Epithelial cell of esophagus (primary cell): ENCODE data around the gene CNGA3.
"Not testable (repeated sequence)": the region's sequence is repeated elsewhere in the genome, so short reads cannot be mapped to it uniquely, and the experiment has no call there.

Source experiments
- DNase-seq: peaks from one replicate; pipeline ENCODE4 v3.0.0; 2010; ENCODE audit warnings: low read depth
- H3K4me3 ChIP-seq: 2 replicates; pipeline ENCODE4 v1.5.1; 2011; ENCODE audit warnings: mild to moderate bottlenecking, low read length, control low read depth
- TF ChIP-seq, protein P1 (sequence below): IDR thresholded peaks from 2 replicates; pipeline ENCODE4 v1.5.1; 2011; ENCODE audit warnings: low read depth, mild to moderate bottlenecking, low read length, control low read depth, inconsistent platforms; ENCODE audit not compliant: insufficient read depth; ENCODE audit errors: missing control alignments

CNGA3 gene

DNA sequence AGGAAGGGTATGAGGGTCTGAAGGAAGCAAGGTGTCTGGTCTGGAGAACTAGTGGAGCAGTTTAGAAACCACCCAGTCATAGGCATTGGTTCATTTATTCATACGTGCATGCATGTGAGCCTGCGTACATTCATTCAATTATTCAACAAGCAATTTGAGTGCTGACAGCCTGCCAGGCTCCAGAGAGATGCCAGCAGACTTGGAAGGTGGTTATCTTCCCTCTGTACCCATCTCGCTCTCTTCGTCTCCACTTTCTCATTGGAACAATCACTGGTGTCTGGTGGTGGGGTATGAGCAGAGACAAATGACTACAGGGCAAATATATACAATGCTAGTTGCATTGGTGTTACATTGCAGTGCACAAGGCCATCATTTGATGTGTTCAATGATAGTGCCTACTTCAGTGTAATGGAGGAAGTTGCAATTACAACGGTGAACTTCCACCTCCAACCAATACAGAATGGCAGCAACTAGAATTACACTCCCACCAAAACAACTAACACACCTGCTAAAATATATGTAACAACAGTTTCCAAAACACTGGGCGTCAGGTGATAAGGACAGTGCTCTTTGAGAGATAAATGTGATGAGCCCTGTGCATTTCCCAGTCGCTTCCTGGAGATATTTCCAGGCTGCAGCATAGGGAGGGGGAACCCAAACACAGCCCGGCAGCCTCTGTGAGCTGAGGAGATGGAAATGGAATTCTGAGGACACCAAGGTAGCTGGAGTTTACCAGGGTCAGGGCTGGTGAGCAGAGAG lies 32.6 kb upstream of the CNGA3 start:
- DNase-seq = no peak
- TF ChIP-seq, protein P1, sequence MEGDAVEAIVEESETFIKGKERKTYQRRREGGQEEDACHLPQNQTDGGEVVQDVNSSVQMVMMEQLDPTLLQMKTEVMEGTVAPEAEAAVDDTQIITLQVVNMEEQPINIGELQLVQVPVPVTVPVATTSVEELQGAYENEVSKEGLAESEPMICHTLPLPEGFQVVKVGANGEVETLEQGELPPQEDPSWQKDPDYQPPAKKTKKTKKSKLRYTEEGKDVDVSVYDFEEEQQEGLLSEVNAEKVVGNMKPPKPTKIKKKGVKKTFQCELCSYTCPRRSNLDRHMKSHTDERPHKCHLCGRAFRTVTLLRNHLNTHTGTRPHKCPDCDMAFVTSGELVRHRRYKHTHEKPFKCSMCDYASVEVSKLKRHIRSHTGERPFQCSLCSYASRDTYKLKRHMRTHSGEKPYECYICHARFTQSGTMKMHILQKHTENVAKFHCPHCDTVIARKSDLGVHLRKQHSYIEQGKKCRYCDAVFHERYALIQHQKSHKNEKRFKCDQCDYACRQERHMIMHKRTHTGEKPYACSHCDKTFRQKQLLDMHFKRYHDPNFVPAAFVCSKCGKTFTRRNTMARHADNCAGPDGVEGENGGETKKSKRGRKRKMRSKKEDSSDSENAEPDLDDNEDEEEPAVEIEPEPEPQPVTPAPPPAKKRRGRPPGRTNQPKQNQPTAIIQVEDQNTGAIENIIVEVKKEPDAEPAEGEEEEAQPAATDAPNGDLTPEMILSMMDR = no peak
- no peak overlapping the region for H3K4me3 ChIP-seq

DNA sequence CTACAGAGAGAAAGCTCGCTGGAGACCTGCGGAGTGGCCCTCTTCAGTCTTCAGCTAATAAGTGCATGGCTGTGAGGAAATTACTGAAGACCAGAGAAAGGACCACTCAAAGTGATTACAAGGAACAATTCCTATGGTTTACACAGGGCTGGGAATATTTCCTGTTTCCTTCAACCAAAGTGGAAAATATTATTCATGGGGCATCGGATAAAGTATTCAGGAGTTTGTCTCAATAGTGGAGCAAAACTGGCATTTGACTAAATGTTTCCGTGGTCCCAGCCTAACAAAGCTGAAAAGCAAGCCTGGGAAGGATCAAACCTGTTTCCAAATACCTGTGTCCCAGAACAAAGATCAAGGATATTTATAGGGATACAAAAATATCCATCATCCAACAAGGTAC lies 32.0 kb upstream of the CNGA3 start:
- no peak overlapping the region for H3K4me3 ChIP-seq
- DNase-seq = no peak
- TF ChIP-seq, protein P1 = no peak

DNA sequence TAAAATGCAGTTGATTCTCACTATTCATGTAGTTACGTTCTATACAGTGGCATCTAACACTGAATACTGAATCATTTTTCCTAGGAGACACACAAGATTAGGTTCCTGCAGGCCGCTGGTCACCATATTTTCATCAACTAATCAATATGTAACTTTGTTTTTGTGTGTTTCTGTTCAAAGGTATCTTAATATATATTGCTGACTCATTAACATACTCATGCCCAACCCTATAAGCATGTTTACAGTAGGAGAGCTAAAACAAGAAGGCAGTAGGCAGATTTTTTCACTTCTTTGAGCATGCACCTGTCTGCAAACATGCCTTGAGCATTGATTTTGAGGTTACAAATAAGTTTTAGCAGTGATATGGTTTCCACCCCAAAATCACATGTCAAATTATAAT lies 30.3 kb upstream of the CNGA3 start:
- DNase-seq = no peak
- TF ChIP-seq, protein P1 = no peak
- no peak overlapping the region for H3K4me3 ChIP-seq

DNA sequence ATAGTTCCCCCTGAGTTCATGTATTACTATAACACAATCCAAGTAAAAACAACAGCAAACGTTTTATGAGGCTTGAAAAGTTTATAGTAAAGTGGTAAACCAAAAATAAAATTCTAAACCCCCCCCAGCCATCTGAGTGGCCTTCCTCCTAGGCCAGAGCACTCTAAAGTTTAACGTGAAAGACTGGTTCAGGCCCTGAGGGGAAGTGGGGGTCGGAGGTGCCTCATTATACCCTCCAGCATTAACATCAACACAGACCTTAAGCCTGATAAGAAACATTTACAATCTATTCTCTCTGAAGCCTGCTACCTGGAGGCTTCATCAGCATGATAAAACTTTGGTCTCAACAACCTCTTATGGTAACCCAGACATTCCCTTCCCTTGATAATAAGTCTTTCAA lies 29.0 kb upstream of the CNGA3 start:
- no peak overlapping the region for H3K4me3 ChIP-seq
- TF ChIP-seq, protein P1 = no peak

DNA sequence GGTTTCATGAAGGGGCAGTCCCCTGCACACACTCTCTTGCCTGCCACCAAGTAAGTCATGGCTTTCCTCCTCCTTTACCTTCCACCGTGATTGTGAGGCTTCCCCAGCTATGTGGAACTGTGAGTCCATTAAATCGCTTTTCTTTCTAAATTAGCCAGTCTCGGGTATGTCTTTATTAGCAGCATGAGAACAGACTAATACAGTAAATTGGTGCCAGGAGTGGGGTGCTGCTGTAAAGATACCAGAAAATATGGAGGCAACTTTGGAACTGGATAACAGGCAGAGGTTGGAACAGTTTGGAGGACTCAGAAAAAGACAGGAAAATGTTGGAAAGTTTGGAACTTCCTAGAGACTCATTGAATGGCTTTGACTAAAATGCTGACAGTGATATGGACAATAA lies 26.1 kb upstream of the CNGA3 start:
- not testable (repeated sequence) for DNase-seq, H3K4me3 ChIP-seq

More for the DNA sequence above, 29.0 kb upstream of the CNGA3 start:
- no peak for DNase-seq

DNA sequence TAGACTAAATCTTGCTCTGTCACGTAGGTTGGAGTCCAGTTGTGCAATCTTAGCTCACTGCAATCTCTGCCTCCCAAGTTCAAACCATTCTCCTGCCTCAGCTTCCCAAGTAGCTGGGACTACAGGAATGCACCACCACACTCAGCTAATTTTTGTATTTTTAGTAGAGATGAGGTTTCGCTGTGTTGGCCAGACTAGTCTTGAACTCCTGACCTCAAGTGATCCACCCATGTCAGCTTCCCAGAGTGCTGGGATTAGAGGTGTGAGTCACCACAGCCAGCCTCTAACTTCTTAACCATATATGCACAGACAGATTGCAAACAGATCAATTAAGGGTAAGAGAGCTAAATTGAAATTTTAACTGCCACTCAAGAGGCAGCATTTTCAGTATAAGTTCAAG lies 22.1 kb upstream of the CNGA3 start:
- no peak overlapping the region for H3K4me3 ChIP-seq
- DNase-seq = no peak
- TF ChIP-seq, protein P1 = no peak

DNA sequence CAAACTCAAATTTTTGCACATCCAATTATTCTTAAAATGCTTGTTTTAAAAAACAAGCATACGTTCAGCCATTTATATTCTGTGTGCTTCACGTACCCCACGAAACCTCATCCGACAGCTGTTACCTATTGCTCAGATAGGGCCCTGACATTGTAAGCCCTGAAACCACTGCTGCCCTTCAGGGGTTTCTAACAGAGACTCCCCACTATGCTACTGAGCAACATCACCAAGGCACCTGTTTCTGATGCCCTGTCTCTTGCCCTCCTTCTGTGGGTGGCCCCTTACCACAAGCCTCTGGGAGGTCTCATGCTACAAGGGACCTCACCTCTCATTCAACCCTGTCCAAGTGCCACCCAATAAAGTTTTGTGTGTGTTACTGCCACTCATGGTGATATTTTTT lies 18.5 kb upstream of the CNGA3 start:
- H3K4me3 ChIP-seq = no peak overlapping the region
- TF ChIP-seq, protein P1 = no peak
- DNase-seq = no peak
